HAP-1 (cell line): ENCODE results near the gene RAB11FIP2.
A peak's percentile ranks its signal among the peaks of the same experiment; 100 is the strongest.

Experiments
- DNase-seq, 2 experiments: peaks; one replicate each; pipeline ENCODE4 v3.0.0-alpha.2; 2016 to 2020; ENCODE audit warnings: low spot score in 2 of 2
- H3K27me3 ChIP-seq: fragments of 250-450 bp; sonication (Bioruptor Pico); 2 replicates; pipeline ENCODE4 v1.5.1; 2020; ENCODE audit warnings: low read depth, mild to moderate bottlenecking, moderate library complexity
- H3K36me3 ChIP-seq: fragments of 250-450 bp; sonication (Bioruptor Pico); replicated peaks from 2 replicates; pipeline ENCODE4 v1.5.1; 2020; ENCODE audit warnings: mild to moderate bottlenecking
- H3K4me1 ChIP-seq: fragments of 250-450 bp; sonication (Bioruptor Pico); 2 replicates; pipeline ENCODE4 v1.5.1; 2020; ENCODE audit warnings: mild to moderate bottlenecking
- H3K4me3 ChIP-seq: fragments of 250-450 bp; sonication (Bioruptor Pico); 2 replicates; pipeline ENCODE4 v1.5.1; 2020; ENCODE audit warnings: mild to moderate bottlenecking, moderate library complexity
- H3K9me3 ChIP-seq: fragments of 250-450 bp; sonication (Bioruptor Pico); 2 replicates; pipeline ENCODE4 v1.5.1; 2020; ENCODE audit warnings: mild to moderate bottlenecking, moderate library complexity
- in situ Hi-C: fragments of 300-500 bp; cut with MboI; formaldehyde crosslinking; loops from 3 replicates; pipeline ENCODE4 v1.14.3; 2020; ENCODE audit warnings: low sequenced_read_pairs, inconsistent platforms, mixed read lengths

RAB11FIP2 gene

GRCh38 chr10:117988814-117989213 is 57.9 kb downstream of the RAB11FIP2 start:
- DNase-seq: peak in 1 of 2 experiments; percentile 64
- H3K4me3 ChIP-seq: no peak overlapping the region
- no peaks in the 10 kb centered on the region for H3K36me3 ChIP-seq
- no peaks in the 10 kb centered on the region for H3K27me3 ChIP-seq
- H3K4me1 ChIP-seq: peaks cover 21% of the 10 kb centered on the region
- in situ Hi-C loops: no loop called here
- no peaks in the 10 kb centered on the region for H3K9me3 ChIP-seq

DNA sequence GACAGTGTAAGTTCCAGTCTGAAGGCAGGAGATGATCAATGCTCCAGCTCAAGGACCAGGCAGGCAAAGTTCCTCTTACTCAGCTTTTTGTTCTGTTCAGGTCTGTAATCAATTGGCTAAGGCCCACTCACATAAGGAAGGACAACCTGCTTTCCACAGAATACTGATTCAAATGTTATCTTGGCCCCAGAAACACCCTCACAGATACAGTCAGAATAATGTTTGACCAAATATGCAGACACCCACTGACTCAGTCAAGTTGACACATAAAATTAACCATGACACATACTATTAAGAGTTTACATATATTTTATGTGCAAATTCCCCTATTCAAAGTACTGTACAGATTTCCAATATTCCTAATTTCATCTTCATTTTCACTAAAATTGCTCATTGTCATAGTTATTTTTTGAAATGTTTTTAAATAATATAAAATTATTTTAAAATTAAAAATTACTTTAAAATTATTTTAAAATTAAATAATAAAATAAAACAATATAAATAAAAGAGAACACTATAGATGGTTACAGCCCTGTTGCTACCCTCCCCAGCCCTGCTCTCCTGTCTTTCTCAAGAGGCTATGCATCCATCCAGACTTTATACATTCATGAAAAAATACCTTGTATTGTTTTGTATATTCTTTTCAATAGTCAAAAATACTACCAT is 59.4 kb downstream of the RAB11FIP2 start:
- Histone ChIP-seq H3K9me3 (no peaks in the 10 kb centered on the region), H3K4me1 (peaks cover 21% of the 10 kb centered on the region), H3K4me3 (no peak overlapping the region), H3K27me3 (no peaks in the 10 kb centered on the region), H3K36me3 (no peaks in the 10 kb centered on the region)
- no peak for DNase-seq
- in situ Hi-C loops: no loop called here

DNA sequence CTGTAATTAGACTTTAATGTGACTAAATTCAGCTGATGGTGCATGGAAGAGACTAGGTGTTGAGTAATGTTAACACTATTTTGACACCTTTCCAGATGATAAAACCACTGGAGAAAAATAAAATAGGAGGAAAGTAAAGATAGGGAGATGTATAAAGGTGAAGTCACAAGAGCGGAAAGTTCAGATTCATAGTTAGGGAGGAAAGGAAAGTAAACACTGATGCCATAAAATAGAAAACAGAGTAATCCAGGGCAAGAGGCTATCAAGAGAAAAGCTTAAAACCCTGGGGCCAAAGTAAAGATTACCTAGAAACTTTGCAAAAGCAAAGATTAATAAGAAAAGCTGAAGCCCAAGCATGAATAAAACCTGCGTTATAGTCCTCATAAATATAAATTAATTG is 62.8 kb downstream of the RAB11FIP2 start:
- Histone ChIP-seq H3K4me3 (no peak overlapping the region), H3K4me1 (peaks cover 5% of the 10 kb centered on the region), H3K9me3 (no peaks in the 10 kb centered on the region), H3K36me3 (no peaks in the 10 kb centered on the region), H3K27me3 (no peaks in the 10 kb centered on the region)
- DNase-seq: no peak
- in situ Hi-C loops: no loop called here

DNA sequence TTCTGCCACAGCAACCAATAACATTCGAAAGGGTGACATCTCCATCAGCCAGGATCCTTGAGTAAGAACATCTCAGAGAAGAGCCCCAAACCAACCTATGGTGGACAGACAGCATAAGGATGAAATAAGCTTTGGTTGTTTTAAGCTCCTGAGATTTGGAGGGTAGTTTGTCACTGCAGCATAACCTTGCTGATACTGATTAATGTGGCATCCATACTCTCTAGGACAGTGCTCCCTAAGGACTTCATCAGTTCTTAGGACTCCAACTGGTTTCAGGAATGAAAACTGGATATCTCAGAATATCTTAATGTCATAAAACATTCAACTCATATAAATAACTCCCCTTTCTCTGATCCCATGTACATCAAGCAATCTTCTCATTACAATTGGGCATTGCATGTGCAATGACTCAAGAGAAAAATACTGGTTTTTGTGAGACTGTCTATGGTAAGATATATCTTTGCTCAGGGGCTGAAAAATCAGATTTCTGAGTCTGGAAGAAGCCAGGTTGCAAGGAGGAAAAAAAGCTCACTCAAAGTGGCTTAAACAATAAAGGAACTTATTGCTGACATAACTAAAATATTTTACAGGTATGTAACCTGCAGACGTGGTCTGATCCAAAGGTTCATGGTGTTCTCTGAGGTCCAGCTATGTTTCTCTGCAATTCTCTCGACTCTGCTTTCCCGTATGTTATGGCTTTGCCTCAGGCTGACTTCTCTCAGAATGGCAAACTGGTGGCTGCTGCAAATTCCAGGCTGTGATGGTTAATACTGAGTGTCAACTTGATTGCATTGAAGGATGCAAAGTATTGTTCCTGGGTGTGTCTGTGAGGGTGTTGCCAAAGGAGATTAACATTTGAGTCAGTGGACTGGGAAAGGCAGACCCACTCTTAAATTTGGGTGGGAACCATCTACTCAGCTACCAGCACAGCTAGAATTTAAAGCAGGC is 65.7 kb downstream of the RAB11FIP2 start:
- DNase-seq: no peak
- no peaks in the 10 kb centered on the region for H3K9me3 ChIP-seq
- H3K36me3 ChIP-seq: no peaks in the 10 kb centered on the region
- H3K27me3 ChIP-seq: no peaks in the 10 kb centered on the region
- in situ Hi-C loops: no loop called here
- H3K4me3 ChIP-seq: no peak overlapping the region
- peaks cover 6% of the 10 kb centered on the region; the same call in 1 of the 2 replicates for H3K4me1 ChIP-seq

- H3K27me3 ChIP-seq: no peaks in the 10 kb centered on the region
- in situ Hi-C loops: no loop called here
- H3K36me3 ChIP-seq: no peaks in the 10 kb centered on the region
- no peak for DNase-seq
- no peaks in the 10 kb centered on the region for H3K9me3 ChIP-seq
- peaks cover 6% of the 10 kb centered on the region; the same call in 1 of the 2 replicates for H3K4me1 ChIP-seq
- no peak overlapping the region for H3K4me3 ChIP-seq
These were observed 66.5 kb downstream of the RAB11FIP2 start for GRCh38 chr10:117980216-117980615.

DNA sequence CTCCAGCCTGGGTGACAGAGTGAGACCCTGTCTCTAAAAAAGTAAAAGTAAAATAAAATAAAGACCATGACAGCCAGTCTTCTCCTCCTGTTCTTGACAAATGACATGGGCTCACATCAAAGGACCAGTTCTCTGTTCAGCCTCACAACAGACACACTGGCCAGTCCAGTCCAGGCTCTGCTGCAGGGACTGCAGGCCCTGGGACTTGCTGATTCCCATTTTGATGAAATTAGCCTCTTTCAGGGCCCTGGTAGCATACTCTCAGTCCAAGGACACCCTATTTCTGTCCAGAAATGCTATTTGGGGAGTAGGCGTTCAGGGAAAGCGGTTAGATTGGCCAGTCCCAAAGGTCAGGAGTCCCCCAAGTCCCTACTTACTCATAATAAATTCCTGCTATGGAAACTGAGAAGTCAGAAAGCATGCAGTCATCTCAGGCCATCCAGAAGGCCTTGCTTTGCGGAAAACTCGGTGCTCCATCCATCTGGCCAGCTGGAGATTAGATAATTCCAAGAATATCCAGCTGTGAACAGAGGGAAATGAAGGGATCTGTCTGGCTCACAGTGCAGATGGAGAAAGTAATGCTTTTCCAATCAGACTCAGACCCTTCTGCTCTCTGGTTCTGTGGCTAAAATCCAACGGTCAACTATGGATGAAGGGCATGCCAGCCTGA is 74.4 kb downstream of the RAB11FIP2 start:
- H3K9me3 ChIP-seq: no peaks in the 10 kb centered on the region
- no peak for DNase-seq
- H3K27me3 ChIP-seq: no peaks in the 10 kb centered on the region
- H3K4me1 ChIP-seq: peaks cover 2% of the 10 kb centered on the region; the same call in 1 of the 2 replicates
- no peaks in the 10 kb centered on the region for H3K36me3 ChIP-seq
- in situ Hi-C loops: no loop called here
- H3K4me3 ChIP-seq: no peak overlapping the region

DNA sequence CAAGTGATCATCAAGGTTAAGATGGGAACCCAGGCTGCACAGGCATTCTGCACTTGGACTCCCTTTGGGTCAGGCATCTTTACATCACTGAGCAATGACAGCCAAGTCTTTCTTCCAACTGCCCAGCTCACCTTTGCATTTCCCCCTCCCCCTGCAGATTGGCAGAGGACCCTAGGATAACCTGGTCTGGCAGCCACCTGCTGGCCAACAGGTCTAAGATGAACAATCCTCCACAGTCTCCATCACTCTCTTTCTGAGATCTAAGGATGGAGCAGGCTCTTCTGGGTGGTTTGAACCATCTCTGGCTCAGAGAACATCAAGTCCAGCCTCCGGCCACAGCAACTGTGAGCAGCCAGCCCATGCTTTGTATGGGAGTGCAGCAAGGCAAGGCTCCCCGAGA is 75.8 kb downstream of the RAB11FIP2 start:
- Histone ChIP-seq H3K9me3 (no peaks in the 10 kb centered on the region), H3K36me3 (no peaks in the 10 kb centered on the region), H3K4me1 (peaks cover 15% of the 10 kb centered on the region), H3K27me3 (no peaks in the 10 kb centered on the region), H3K4me3 (no peak overlapping the region)
- in situ Hi-C loops: no loop called here
- no peak for DNase-seq

DNA sequence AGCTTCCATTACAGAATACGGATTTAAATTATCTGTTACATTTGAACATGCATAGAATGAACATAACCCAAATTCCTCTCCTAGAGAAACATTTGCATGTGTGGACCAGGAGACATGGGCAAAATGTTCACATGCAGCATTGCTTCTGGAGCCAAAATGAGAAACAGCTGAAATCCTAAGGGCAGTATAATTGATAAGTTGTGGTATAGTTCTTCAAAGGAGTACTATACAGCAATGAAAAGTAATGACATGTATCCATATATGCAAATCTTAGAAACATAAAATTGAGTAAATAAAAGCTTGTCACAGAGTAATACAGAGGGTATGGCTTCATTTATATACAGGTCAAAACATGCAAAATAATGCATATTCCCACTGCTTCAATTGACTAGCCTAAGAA is 77.1 kb downstream of the RAB11FIP2 start:
- H3K4me1 ChIP-seq: peaks cover 19% of the 10 kb centered on the region
- in situ Hi-C loops: no loop called here
- DNase-seq: no peak

DNA sequence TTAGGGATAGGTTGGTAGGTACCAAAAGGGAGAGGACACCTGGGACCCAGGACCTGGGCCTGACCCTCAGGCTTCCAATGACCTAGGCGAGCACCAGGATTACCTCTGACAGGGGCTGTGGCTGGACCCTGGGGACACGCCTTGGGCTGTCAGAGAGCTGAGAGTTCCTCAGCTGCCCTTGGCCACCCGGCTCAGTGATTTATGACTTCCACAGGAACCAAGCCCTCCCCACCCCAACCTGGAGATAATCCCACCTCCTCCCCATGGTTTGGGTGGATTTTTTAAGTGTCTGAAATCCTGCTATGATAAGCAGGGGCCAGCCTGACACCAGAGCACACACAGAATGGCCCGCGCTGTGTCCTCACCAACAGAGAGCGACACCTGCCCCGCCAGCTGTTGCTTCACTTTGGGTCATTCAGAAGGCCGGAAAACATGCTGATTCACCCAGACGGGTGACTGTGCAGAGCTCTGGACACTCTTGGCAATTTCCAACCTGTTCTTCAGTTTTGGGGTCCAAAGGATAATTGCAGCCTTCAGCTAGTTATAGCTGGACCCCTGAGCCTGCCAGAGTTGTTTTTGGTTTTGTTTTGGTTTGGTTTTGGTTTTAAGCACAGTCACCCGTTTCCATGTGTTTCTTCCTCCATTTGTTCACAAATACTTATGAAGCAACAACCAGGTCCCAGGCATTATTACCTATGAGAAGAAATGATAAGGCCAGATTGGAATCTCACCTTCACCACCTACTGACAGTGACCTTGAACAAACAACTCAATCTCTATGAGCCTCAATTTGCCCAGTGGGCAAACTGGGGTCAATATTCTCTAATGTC is 78.2 kb downstream of the RAB11FIP2 start:
- Histone ChIP-seq H3K4me1 (peaks cover 19% of the 10 kb centered on the region), H3K36me3 (no peaks in the 10 kb centered on the region), H3K4me3 (no peak overlapping the region), H3K9me3 (no peaks in the 10 kb centered on the region), H3K27me3 (no peaks in the 10 kb centered on the region)
- in situ Hi-C loops: no loop called here
- DNase-seq: peak in 1 of 2 experiments; percentile 17

More for the DNA sequence above, 77.1 kb downstream of the RAB11FIP2 start:
- Histone ChIP-seq H3K4me3 (no peak overlapping the region), H3K9me3 (no peaks in the 10 kb centered on the region), H3K27me3 (no peaks in the 10 kb centered on the region), H3K36me3 (no peaks in the 10 kb centered on the region)

DNA sequence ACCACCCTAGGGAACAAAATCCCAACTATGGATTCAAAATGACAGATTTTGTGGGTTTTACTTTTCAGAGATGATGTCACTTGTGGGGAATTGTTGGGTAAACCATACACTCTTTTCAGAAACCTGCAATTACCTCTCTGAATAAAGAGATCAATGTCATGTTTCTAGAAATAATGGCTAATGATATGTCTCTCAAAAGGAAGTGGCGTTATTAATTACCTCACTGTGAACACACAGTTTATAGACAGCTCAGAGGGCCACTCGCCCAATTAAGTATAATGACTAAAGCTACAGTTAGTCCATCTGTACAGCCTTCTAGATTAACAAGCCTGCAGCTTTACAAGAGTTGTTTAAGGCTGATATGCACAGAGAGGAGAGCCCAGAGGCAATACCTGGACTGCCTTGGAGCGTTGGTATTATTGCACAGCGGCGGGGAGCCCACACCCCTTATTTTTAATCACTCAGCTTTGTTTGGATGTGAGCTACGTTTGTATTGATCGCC is 79.5 kb downstream of the RAB11FIP2 start:
- no peaks in the 10 kb centered on the region for H3K36me3 ChIP-seq
- H3K9me3 ChIP-seq: no peaks in the 10 kb centered on the region
- H3K4me3 ChIP-seq: no peak overlapping the region
- DNase-seq: peak; percentile 50 to 83
- H3K4me1 ChIP-seq: peaks cover 30% of the 10 kb centered on the region
- in situ Hi-C loops: no loop called here
- no peaks in the 10 kb centered on the region for H3K27me3 ChIP-seq

DNA sequence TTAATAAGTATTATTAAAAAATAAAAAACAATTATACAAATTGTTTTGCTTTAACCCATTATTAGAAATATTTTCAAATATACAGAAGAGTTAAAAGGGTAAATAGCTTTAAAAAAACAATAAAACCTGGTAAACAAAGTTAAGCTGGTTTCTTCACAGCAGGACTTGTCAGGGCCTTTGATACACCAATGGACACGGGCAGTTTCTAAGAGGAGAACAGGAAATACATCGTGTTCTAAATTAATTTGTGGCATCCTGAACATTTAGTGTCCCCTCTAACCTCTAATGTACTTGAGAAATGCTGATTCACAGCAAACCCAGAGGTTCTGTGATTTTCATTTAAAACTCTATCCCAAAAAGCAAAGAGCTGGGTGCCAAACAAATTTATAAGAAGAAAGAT is 80.8 kb downstream of the RAB11FIP2 start:
- in situ Hi-C loops: no loop called here

GRCh38 chr10:117964536-117964935 is 82.2 kb downstream of the RAB11FIP2 start:
- Histone ChIP-seq H3K4me1 (peaks cover 46% of the 10 kb centered on the region), H3K9me3 (no peaks in the 10 kb centered on the region), H3K36me3 (no peaks in the 10 kb centered on the region), H3K27me3 (no peaks in the 10 kb centered on the region), H3K4me3 (no peak overlapping the region)
- DNase-seq: no peak
- in situ Hi-C loops: no loop called here

More for the DNA sequence above, 80.8 kb downstream of the RAB11FIP2 start:
- H3K9me3 ChIP-seq: no peaks in the 10 kb centered on the region
- H3K4me3 ChIP-seq: no peak overlapping the region
- DNase-seq: no peak
- H3K4me1 ChIP-seq: peaks cover 42% of the 10 kb centered on the region
- no peaks in the 10 kb centered on the region for H3K36me3 ChIP-seq
- no peaks in the 10 kb centered on the region for H3K27me3 ChIP-seq

GRCh38 chr10:117960345-117960935 is 86.3 kb downstream of the RAB11FIP2 start:
- DNase-seq: no peak
- H3K4me3 ChIP-seq: no peak overlapping the region
- peaks cover 27% of the 10 kb centered on the region for H3K4me1 ChIP-seq
- H3K27me3 ChIP-seq: no peaks in the 10 kb centered on the region
- in situ Hi-C loops: no loop called here
- no peaks in the 10 kb centered on the region for H3K36me3 ChIP-seq
- no peaks in the 10 kb centered on the region for H3K9me3 ChIP-seq
